Type B pancreatic cell (in vitro differentiated cells): ENCODE data around the gene C1orf167. TPM values are rescaled to one million over a fixed set of nuclear protein-coding genes. Genes with fewer than 3 reads are reported as not detected.

ENCODE experiments used
- DNase-seq: peaks from one replicate; pipeline ENCODE4 v3.0.0; 2021; ENCODE audit warnings: mixed read lengths; ENCODE audit not compliant: unreplicated experiment; ENCODE audit errors: extremely low spot score
- H3K27ac Mint-ChIP-seq: 2 replicates; pipeline ENCODE4 v1.8.0; 2021; ENCODE audit warnings: mild to moderate bottlenecking, mixed read lengths
- H3K27me3 Mint-ChIP-seq: 2 replicates; pipeline ENCODE4 v1.8.0; 2021; ENCODE audit warnings: mixed read lengths
- H3K36me3 Mint-ChIP-seq: 2 replicates; pipeline ENCODE4 v1.8.0; 2021; ENCODE audit warnings: mixed read lengths
- H3K4me1 Mint-ChIP-seq: one replicate; pipeline ENCODE4 v1.8.0; 2021; ENCODE audit warnings: mixed read lengths; ENCODE audit not compliant: unreplicated experiment
- H3K4me3 Mint-ChIP-seq: 2 replicates; pipeline ENCODE4 v1.8.0; 2021; ENCODE audit warnings: mild to moderate bottlenecking, mixed read lengths
- H3K9me3 Mint-ChIP-seq: 2 replicates; pipeline ENCODE4 v1.8.0; 2021; ENCODE audit warnings: mixed read lengths
- CTCF ChIP-seq: fragments of 200-600 bp; sonication (generic); conservative IDR thresholded peaks from 2 replicates; pipeline ENCODE4 v1.5.0; 2021; ENCODE audit warnings: antibody characterized with exemption, mild to moderate bottlenecking
- total RNA-seq: library from RNA; stranded (reverse); gene quantifications from 2 replicates; pipeline ENCODE4 v1.2.1, GENCODE V29; 2021; ENCODE audit warnings: low replicate concordance

The C1orf167 gene
- total RNA-seq, 1 donor from 2014 or later, result not detected

- no peak for TF ChIP-seq CTCF
- no peak for DNase-seq
- peaks cover 4% of the 10 kb centered on the region for H3K4me1 Mint-ChIP-seq
Observed at GRCh38 chr1:11746092-11746491, 15.9 kb upstream of the C1orf167 start.

GRCh38 chr1:11746795-11747487 is 15.1 kb upstream of the C1orf167 start:
- H3K36me3 Mint-ChIP-seq, result peaks cover 3% of the 10 kb centered on the region
- H3K27ac Mint-ChIP-seq, result no peak overlapping the region
- no peak for DNase-seq
- H3K4me1 Mint-ChIP-seq, result peaks cover 6% of the 10 kb centered on the region
- no peak overlapping the region for H3K4me3 Mint-ChIP-seq
- TF ChIP-seq CTCF, result no peak
- H3K27me3 Mint-ChIP-seq, result no peaks in the 10 kb centered on the region
- no peaks in the 10 kb centered on the region for H3K9me3 Mint-ChIP-seq

More at GRCh38 chr1:11746092-11746491, 15.9 kb upstream of the C1orf167 start:
- Mint-ChIP-seq H3K27ac (no peak overlapping the region), H3K4me3 (no peak overlapping the region), H3K36me3 (peaks cover 3% of the 10 kb centered on the region), H3K27me3 (no peaks in the 10 kb centered on the region), H3K9me3 (no peaks in the 10 kb centered on the region)

GRCh38 chr1:11748294-11749202 is 13.4 kb upstream of the C1orf167 start:
- no peak for TF ChIP-seq CTCF
- DNase-seq, result no peak
- H3K27ac Mint-ChIP-seq, result no peak overlapping the region
- H3K27me3 Mint-ChIP-seq, result no peaks in the 10 kb centered on the region
- no peak overlapping the region for H3K4me3 Mint-ChIP-seq
- peaks cover 14% of the 10 kb centered on the region for H3K4me1 Mint-ChIP-seq
- peaks cover 3% of the 10 kb centered on the region for H3K36me3 Mint-ChIP-seq
- H3K9me3 Mint-ChIP-seq, result no peaks in the 10 kb centered on the region

GRCh38 chr1:11749203-11749689 is 12.7 kb upstream of the C1orf167 start:
- Mint-ChIP-seq H3K27ac (no peak overlapping the region), H3K4me3 (no peak overlapping the region), H3K4me1 (peaks cover 14% of the 10 kb centered on the region), H3K36me3 (peaks cover 3% of the 10 kb centered on the region), H3K9me3 (no peaks in the 10 kb centered on the region), H3K27me3 (no peaks in the 10 kb centered on the region)
- no peak for DNase-seq
- peak; percentile 53 for TF ChIP-seq CTCF

- Mint-ChIP-seq H3K4me1 (peaks cover 14% of the 10 kb centered on the region), H3K9me3 (no peaks in the 10 kb centered on the region), H3K36me3 (peaks cover 3% of the 10 kb centered on the region), H3K27ac (no peak overlapping the region), H3K4me3 (no peak overlapping the region), H3K27me3 (no peaks in the 10 kb centered on the region)
- no peak for TF ChIP-seq CTCF
- no peak for DNase-seq
Observed at GRCh38 chr1:11749996-11750395, 12.0 kb upstream of the C1orf167 start.
